Esophagus squamous epithelium (tissue), 5 donors: ENCODE data around the gene MAP4K3. TPM values are rescaled to one million over a fixed set of nuclear protein-coding genes. Genes with fewer than 3 reads are reported as not detected.

Source experiments
- DNase-seq: peaks from one replicate; lab custom pipeline; 2025; lab: John Stamatoyannopoulos, UW
- H3K27ac ChIP-seq, 4 donors: fragments of 200-600 bp; sonication (generic); one replicate each; pipeline ENCODE4 v1.5.1; 2016 to 2019; ENCODE audit warnings: mild to moderate bottlenecking in 1 of 4
- H3K27me3 ChIP-seq, 4 donors: fragments of 200-600 bp; sonication (generic); 1 replicate in 3 of 4; 2 replicates in 1 of 4; pipeline versions ENCODE4 v1.5.1 to v1.6.0; 2017 to 2021; ENCODE audit warnings: antibody characterized with exemption in 1 of 4
- H3K36me3 ChIP-seq, 3 donors: fragments of 200-600 bp; sonication (generic); one replicate each; pipeline ENCODE4 v1.5.1; 2016 to 2019
- H3K4me1 ChIP-seq, 3 donors: fragments of 200-600 bp; sonication (generic); one replicate each; pipeline ENCODE4 v1.5.1; 2017 to 2019
- H3K4me3 ChIP-seq, 4 donors: fragments of 200-600 bp; sonication (generic); 1 replicate in 3 of 4; 2 replicates in 1 of 4; pipeline ENCODE4 v1.5.1; 2016 to 2019; ENCODE audit warnings: mild to moderate bottlenecking in 2 of 4, moderate library complexity in 1 of 4
- H3K9me3 ChIP-seq, 3 donors: fragments of 200-600 bp; sonication (generic); one replicate each; pipeline ENCODE4 v1.5.1; 2016 to 2019
- CTCF ChIP-seq, 6 experiments: fragments of 450-650 bp in 4 of 6; fragments of 200-600 bp in 2 of 6; sonication (generic) in 2 of 6; IDR thresholded peaks; one replicate each; pipeline ENCODE4 v1.5.1; 2016 to 2019; ENCODE audit warnings: antibody characterized with exemption in 6 of 6, mild to moderate bottlenecking in 4 of 6, moderate library complexity in 4 of 6
- POLR2A ChIP-seq, 4 donors: fragments of 450-650 bp; IDR thresholded peaks; one replicate each; pipeline ENCODE4 v1.6.1; 2017; ENCODE audit warnings: antibody characterized with exemption in 4 of 4, mild to moderate bottlenecking in 4 of 4, moderate library complexity in 3 of 4
- WGBS, 2 donors: methylation state at CpG; one replicate each; pipeline ENCODE4 v1.1.5; 2018; 5-methylcytosine and 5-hydroxymethylcytosine counted together
- intact Hi-C: fragments of 100-400 bp; cut with DNase I; formaldehyde crosslinking; loops from one replicate; pipeline ENCODE4 v1.15.0; 2022
- total RNA-seq, 4 donors: library from RNA; depleted of rRNA; stranded (reverse); fragments of >200 nt; gene quantifications; one replicate each; pipeline ENCODE4 v1.1.0, GENCODE V29; 2016
- donor health status: DM: yes; HTN: yes; CAD: no.

Gene MAP4K3
- total RNA-seq, 4 donors from 2014 or later = 12.6 to 35.1 (median 15.8) TPM

- Histone ChIP-seq H3K9me3 (no peaks in the 10 kb centered on the region), H3K4me3 (no peak overlapping the region), H3K4me1 (peaks cover 3 to 75% (median 6%) of the 10 kb centered on the region in 3 donors), H3K27me3 (no peaks in the 10 kb centered on the region), H3K36me3 (no peaks in the 10 kb centered on the region), H3K27ac (no peak overlapping the region)
- no peak for TF ChIP-seq POLR2A (IDR thresholded peaks at IDR 0.05)
- no peak for TF ChIP-seq CTCF (IDR thresholded peaks at IDR 0.05)
- no peak for DNase-seq
- WGBS, 2 donors = 58 to 76% methylated on average over 4 of the region's 4 CpGs
- intact Hi-C loops = no loop called here
Measured at GRCh38 chr2:39405364-39405763, 31.7 kb downstream of the MAP4K3 start.

GRCh38 chr2:39403311-39403710 lies 33.8 kb downstream of the MAP4K3 start:
- WGBS, 2 donors = 41 to 59% methylated on average over 2 to 4 of the region's 4 CpGs
- peaks cover 0 to 75% (median 9%) of the 10 kb centered on the region in 3 donors for H3K4me1 ChIP-seq

GRCh38 chr2:39401319-39401718 lies 35.8 kb downstream of the MAP4K3 start:
- DNase-seq = no peak
- intact Hi-C loops = no loop called here
- peaks cover 0 to 55% (median 7%) of the 10 kb centered on the region in 3 donors for H3K4me1 ChIP-seq
- no peak overlapping the region for H3K4me3 ChIP-seq
- no peaks in the 10 kb centered on the region for H3K27me3 ChIP-seq
- no peaks in the 10 kb centered on the region for H3K9me3 ChIP-seq
- H3K27ac ChIP-seq = no peak overlapping the region
- no peaks in the 10 kb centered on the region for H3K36me3 ChIP-seq
- TF ChIP-seq POLR2A (IDR thresholded peaks at IDR 0.05) (no peak), CTCF (IDR thresholded peaks at IDR 0.05) (no peak)
- 91 to 92% methylated on average over 6 to 8 of the region's 8 CpGs for WGBS, 2 donors

More at GRCh38 chr2:39403311-39403710, 33.8 kb downstream of the MAP4K3 start:
- intact Hi-C loops = no loop called here
- H3K27ac ChIP-seq = no peak overlapping the region
- no peaks in the 10 kb centered on the region for H3K9me3 ChIP-seq
- H3K4me3 ChIP-seq = no peak overlapping the region
- TF ChIP-seq CTCF (IDR thresholded peaks at IDR 0.05) (no peak), POLR2A (IDR thresholded peaks at IDR 0.05) (no peak)
- no peaks in the 10 kb centered on the region for H3K36me3 ChIP-seq
- H3K27me3 ChIP-seq = no peaks in the 10 kb centered on the region
- DNase-seq = no peak

GRCh38 chr2:39399570-39399969 lies 37.5 kb downstream of the MAP4K3 start:
- H3K27me3 ChIP-seq = no peaks in the 10 kb centered on the region
- no peak for DNase-seq
- WGBS, 2 donors = 33 to 62% methylated on average over 1 of the region's 1 CpG
- H3K4me1 ChIP-seq = peaks cover 0 to 48% (median 7%) of the 10 kb centered on the region in 3 donors
- H3K4me3 ChIP-seq = no peak overlapping the region
- intact Hi-C loops = loop anchor here (10.0 kb wide), 1 partner anchor 115 kb away; no protein-coding TSS in a partner anchor
- no peaks in the 10 kb centered on the region for H3K9me3 ChIP-seq
- no peak for TF ChIP-seq POLR2A (IDR thresholded peaks at IDR 0.05)
- TF ChIP-seq CTCF (IDR thresholded peaks at IDR 0.05) = no peak
- no peaks in the 10 kb centered on the region for H3K36me3 ChIP-seq
- no peak overlapping the region for H3K27ac ChIP-seq

- no peak overlapping the region for H3K4me3 ChIP-seq
- H3K27me3 ChIP-seq = no peaks in the 10 kb centered on the region
- peaks cover 0 to 32% (median 4%) of the 10 kb centered on the region in 3 donors for H3K4me1 ChIP-seq
- no peak for TF ChIP-seq POLR2A (IDR thresholded peaks at IDR 0.05)
- no peak for TF ChIP-seq CTCF (IDR thresholded peaks at IDR 0.05)
- intact Hi-C loops = loop anchor here (10.0 kb wide), 1 partner anchor 119 kb away; no protein-coding TSS in a partner anchor
- no peak for DNase-seq
- WGBS, 2 donors = 85% methylated on average over 2 of the region's 2 CpGs
- no peak overlapping the region for H3K27ac ChIP-seq
- no peaks in the 10 kb centered on the region for H3K9me3 ChIP-seq
- no peaks in the 10 kb centered on the region for H3K36me3 ChIP-seq
Measured at GRCh38 chr2:39395313-39395712, 41.8 kb downstream of the MAP4K3 start.
